SK-N-SH (cell line): ENCODE measurements around the gene SEPHS2.

Source experiments
- CHD2 ChIP-seq: fragments of 150-350 bp; IDR thresholded peaks from 2 replicates; pipeline ENCODE4 v1.6.1; 2018; ENCODE audit warnings: low read length; ENCODE audit not compliant: partially characterized antibody
- EP300 ChIP-seq, 2 experiments: IDR thresholded peaks; 2 replicates each; pipeline versions ENCODE4 v1.4.0 to v1.6.1; 2012; ENCODE audit warnings: borderline replicate concordance in 1 of 2, low read depth in 1 of 2, low read length in 1 of 2
- FOXM1 ChIP-seq: IDR thresholded peaks from 2 replicates; pipeline ENCODE4 v1.4.0; 2012; ENCODE audit warnings: low read depth, mild to moderate bottlenecking
- GABPA ChIP-seq: IDR thresholded peaks from 2 replicates; pipeline ENCODE4 v1.4.0; 2012; ENCODE audit warnings: low read depth, mild to moderate bottlenecking
- RAD21 ChIP-seq: IDR thresholded peaks from 2 replicates; pipeline ENCODE4 v1.6.1; 2012; ENCODE audit warnings: mild to moderate bottlenecking, low read length
- REST ChIP-seq: IDR thresholded peaks from 2 replicates; pipeline ENCODE4 v1.6.1; 2012; ENCODE audit warnings: mild to moderate bottlenecking, low read depth, low read length, moderate library complexity
- RFX5 ChIP-seq: IDR thresholded peaks from 2 replicates; pipeline ENCODE4 v1.6.1; 2012; ENCODE audit warnings: mild to moderate bottlenecking, improper control_type of control experiment, low read length
- TAF1 ChIP-seq: IDR thresholded peaks from 2 replicates; pipeline ENCODE4 v1.6.1; 2012; ENCODE audit warnings: low read depth, mild to moderate bottlenecking, low read length, moderate library complexity, borderline replicate concordance
- ZBTB33 ChIP-seq: IDR thresholded peaks from 2 replicates; pipeline ENCODE4 v1.4.0; 2012; ENCODE audit warnings: low read depth, borderline replicate concordance
- TF ChIP-seq, protein P1 (sequence below): fragments of 200-600 bp; sonication (generic); IDR thresholded peaks from 2 replicates; pipeline ENCODE4 v1.6.1; 2017; ENCODE audit warnings: antibody characterized with exemption, mild to moderate bottlenecking, moderate library complexity
- TF ChIP-seq, protein P2 (sequence below): IDR thresholded peaks from 2 replicates; pipeline ENCODE4 v1.4.0; 2012; ENCODE audit warnings: low read depth
- TF ChIP-seq, protein P3 (sequence below): IDR thresholded peaks from 2 replicates; pipeline ENCODE4; 2012

DNA sequence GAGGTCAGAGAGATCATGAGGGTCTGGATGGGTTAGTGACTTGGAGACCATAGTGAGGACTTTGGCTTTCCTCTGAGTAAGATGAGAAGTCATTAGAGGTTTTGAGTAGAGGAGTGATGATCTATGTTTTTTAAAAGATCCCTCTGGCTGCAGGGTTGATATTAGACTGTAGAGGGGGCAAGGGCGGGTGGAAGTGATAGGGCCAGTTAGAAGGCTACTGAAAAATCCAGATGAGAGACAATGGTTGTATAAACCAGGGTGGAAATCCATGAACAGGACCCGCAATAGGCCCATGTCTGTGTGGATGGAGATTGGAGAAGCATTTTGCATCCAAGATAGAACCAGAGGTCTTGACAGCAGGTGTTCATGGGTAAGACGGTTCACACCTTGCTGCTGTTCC is 36.7 kb upstream of the SEPHS2 start:
- TF ChIP-seq CHD2 (no peak), REST (no peak), RFX5 (no peak), TAF1 (no peak), EP300 (IDR thresholded peaks at IDR 0.05; ENCODE audit: borderline replicate concordance in 1 of 2, low read depth in 1 of 2, low read length in 1 of 2) (no peak), GABPA (no peak), RAD21 (no peak), FOXM1 (no peak), ZBTB33 (no peak)
- TF ChIP-seq, protein P1, sequence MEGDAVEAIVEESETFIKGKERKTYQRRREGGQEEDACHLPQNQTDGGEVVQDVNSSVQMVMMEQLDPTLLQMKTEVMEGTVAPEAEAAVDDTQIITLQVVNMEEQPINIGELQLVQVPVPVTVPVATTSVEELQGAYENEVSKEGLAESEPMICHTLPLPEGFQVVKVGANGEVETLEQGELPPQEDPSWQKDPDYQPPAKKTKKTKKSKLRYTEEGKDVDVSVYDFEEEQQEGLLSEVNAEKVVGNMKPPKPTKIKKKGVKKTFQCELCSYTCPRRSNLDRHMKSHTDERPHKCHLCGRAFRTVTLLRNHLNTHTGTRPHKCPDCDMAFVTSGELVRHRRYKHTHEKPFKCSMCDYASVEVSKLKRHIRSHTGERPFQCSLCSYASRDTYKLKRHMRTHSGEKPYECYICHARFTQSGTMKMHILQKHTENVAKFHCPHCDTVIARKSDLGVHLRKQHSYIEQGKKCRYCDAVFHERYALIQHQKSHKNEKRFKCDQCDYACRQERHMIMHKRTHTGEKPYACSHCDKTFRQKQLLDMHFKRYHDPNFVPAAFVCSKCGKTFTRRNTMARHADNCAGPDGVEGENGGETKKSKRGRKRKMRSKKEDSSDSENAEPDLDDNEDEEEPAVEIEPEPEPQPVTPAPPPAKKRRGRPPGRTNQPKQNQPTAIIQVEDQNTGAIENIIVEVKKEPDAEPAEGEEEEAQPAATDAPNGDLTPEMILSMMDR = peak; percentile 37
- TF ChIP-seq, protein P2, sequence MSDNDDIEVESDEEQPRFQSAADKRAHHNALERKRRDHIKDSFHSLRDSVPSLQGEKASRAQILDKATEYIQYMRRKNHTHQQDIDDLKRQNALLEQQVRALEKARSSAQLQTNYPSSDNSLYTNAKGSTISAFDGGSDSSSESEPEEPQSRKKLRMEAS = no peak
- TF ChIP-seq, protein P3, sequence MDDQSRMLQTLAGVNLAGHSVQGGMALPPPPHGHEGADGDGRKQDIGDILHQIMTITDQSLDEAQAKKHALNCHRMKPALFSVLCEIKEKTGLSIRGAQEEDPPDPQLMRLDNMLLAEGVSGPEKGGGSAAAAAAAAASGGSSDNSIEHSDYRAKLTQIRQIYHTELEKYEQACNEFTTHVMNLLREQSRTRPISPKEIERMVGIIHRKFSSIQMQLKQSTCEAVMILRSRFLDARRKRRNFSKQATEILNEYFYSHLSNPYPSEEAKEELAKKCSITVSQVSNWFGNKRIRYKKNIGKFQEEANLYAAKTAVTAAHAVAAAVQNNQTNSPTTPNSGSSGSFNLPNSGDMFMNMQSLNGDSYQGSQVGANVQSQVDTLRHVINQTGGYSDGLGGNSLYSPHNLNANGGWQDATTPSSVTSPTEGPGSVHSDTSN = no peak
